Keratinocyte (primary cell): ENCODE results near the gene TMEM40. TPM values are rescaled to one million over a fixed set of nuclear protein-coding genes. Genes with fewer than 3 reads are reported as not detected.

Experiments used
- DNase-seq: peaks from one replicate; pipeline ENCODE4 v3.0.0-alpha.2; 2011; ENCODE audit warnings: low read depth, missing footprints, low spot score
- FAIRE-seq: peaks from 2 replicates; lab custom pipeline; 2011; peaks lifted over from hg19 to GRCh38; lab: Jason Lieb, UNC
- H2AFZ ChIP-seq: 2 replicates; pipeline ENCODE4 v1.6.0; 2012; ENCODE audit warnings: low read length, control low read depth, inconsistent platforms; ENCODE audit not compliant: control insufficient read depth
- H3K27ac ChIP-seq: 2 replicates; pipeline ENCODE4 v1.5.1; 2011; ENCODE audit warnings: low read length; ENCODE audit not compliant: control insufficient read depth, insufficient read depth
- H3K27me3 ChIP-seq: 3 replicates; pipeline ENCODE4 v1.6.0; 2011; ENCODE audit warnings: low read length; ENCODE audit not compliant: control insufficient read depth, insufficient read depth; ENCODE audit errors: extremely low read depth
- H3K36me3 ChIP-seq, 2 experiments: 2 replicates in 1 of 2; 3 replicates in 1 of 2; pipeline ENCODE4 v1.5.1; 2011; ENCODE audit warnings: low read length in 2 of 2, mild to moderate bottlenecking in 1 of 2; ENCODE audit not compliant: control insufficient read depth in 2 of 2, insufficient read depth in 2 of 2; ENCODE audit errors: extremely low read depth in 1 of 2
- H3K4me1 ChIP-seq: 3 replicates; pipeline ENCODE4 v1.5.1; 2011; ENCODE audit warnings: low read length; ENCODE audit not compliant: control insufficient read depth, insufficient read depth; ENCODE audit errors: extremely low read depth
- H3K4me2 ChIP-seq: 3 replicates; pipeline ENCODE4 v1.6.0; 2011; ENCODE audit warnings: low read depth, low read length; ENCODE audit not compliant: control insufficient read depth, insufficient read depth; ENCODE audit errors: extremely low read depth
- H3K4me3 ChIP-seq, 3 experiments: fragments of 200-600 bp in 1 of 3; sonication (generic) in 1 of 3; 2 replicates in 2 of 3; 3 replicates in 1 of 3; pipeline ENCODE4 v1.5.1; 2011 to 2016; ENCODE audit warnings: low read length in 3 of 3, mild to moderate bottlenecking in 3 of 3, control low read depth in 2 of 3, inconsistent platforms in 1 of 3, low read depth in 1 of 3, mixed read lengths in 1 of 3, mixed run types in 1 of 3, moderate library complexity in 1 of 3; ENCODE audit not compliant: control insufficient read depth in 2 of 3, insufficient read depth in 2 of 3; ENCODE audit errors: extremely low read depth in 1 of 3
- H3K79me2 ChIP-seq: 2 replicates; pipeline ENCODE4 v1.6.0; 2012; ENCODE audit warnings: low read length; ENCODE audit not compliant: control insufficient read depth, insufficient read depth
- H3K9ac ChIP-seq: 3 replicates; pipeline ENCODE4 v1.6.0; 2011; ENCODE audit warnings: low read length; ENCODE audit not compliant: control insufficient read depth, insufficient read depth; ENCODE audit errors: extremely low read depth
- H3K9me1 ChIP-seq: 3 replicates; pipeline ENCODE4 v1.6.0; 2011; ENCODE audit warnings: low read length; ENCODE audit not compliant: control insufficient read depth, insufficient read depth; ENCODE audit errors: extremely low read depth
- H3K9me3 ChIP-seq: 2 replicates; pipeline ENCODE4 v1.5.1; 2012; ENCODE audit warnings: low read depth, low read length; ENCODE audit not compliant: control insufficient read depth
- H4K20me1 ChIP-seq: 3 replicates; pipeline ENCODE4 v1.6.0; 2011; ENCODE audit warnings: low read length; ENCODE audit not compliant: control insufficient read depth, insufficient read depth; ENCODE audit errors: extremely low read depth
- CTCF ChIP-seq, 3 experiments: IDR thresholded peaks in 1 of 3; conservative IDR thresholded peaks in 1 of 3; optimal IDR thresholded peaks in 1 of 3; 2 replicates in 2 of 3; 3 replicates in 1 of 3; pipeline versions ENCODE3 to v1.5.1; 2011; ENCODE audit warnings: low read length in 3 of 3, mild to moderate bottlenecking in 3 of 3, moderate library complexity in 2 of 3, control low read depth in 1 of 3, inconsistent platforms in 1 of 3; ENCODE audit not compliant: insufficient read depth in 2 of 3; ENCODE audit errors: extremely low read depth in 1 of 3
- EZH2 ChIP-seq: IDR thresholded peaks from one replicate; pipeline ENCODE4 v1.6.1; 2012; ENCODE audit warnings: inconsistent platforms, mild to moderate bottlenecking, low read length, moderate library complexity
- dilution Hi-C: fragments of 300-500 bp; cut with MboI; formaldehyde crosslinking; loops from one replicate; pipeline ENCODE4 v1.7.0; 2020; ENCODE audit warnings: low sequenced_read_pairs; ENCODE audit not compliant: extremely low pct_ligation_motif_present
- polyA plus RNA-seq, 5 experiments: library from polyadenylated mRNA; depleted of rRNA in 3 of 5; stranded (reverse) in 3 of 5; stranded (forward) in 1 of 5; unstranded in 1 of 5; fragments of >200 nt; gene quantifications; 1 replicate in 1 of 5; 2 replicates in 3 of 5; 3 replicates in 1 of 5; pipeline versions ENCODE4 v1.2.1 to v1.2.3, GENCODE V29; 2011 to 2012; ENCODE audit warnings: missing spikeins in 2 of 5, low read depth in 1 of 5, low replicate concordance in 1 of 5

TMEM40 gene
- polyA plus RNA-seq, 1 donor (not counting 4 experiments of a cell fraction or from before 2014, with no cell fraction given), result 311 TPM

- TF ChIP-seq CTCF (optimal IDR thresholded peaks at IDR 0.05 in 1 of 3, IDR thresholded peaks at IDR 0.05 in 1 of 3, conservative IDR thresholded peaks at IDR 0.05 in 1 of 3; ENCODE audit: extremely low read depth in 1 of 3, insufficient read depth in 2 of 3, low read length in 3 of 3) (no peak), EZH2 (no peak)
- no peak overlapping the region for H3K4me3 ChIP-seq
- H3K9me3 ChIP-seq, result no peaks in the 10 kb centered on the region
- H3K4me1 ChIP-seq, result no peaks in the 10 kb centered on the region
- peaks cover 36 to 54% of the 10 kb centered on the region in 2 experiments for H3K36me3 ChIP-seq
- DNase-seq (no peak), FAIRE-seq (no peak)
- peaks cover 2% of the 10 kb centered on the region for H3K9me1 ChIP-seq
- peaks cover 3% of the 10 kb centered on the region for H4K20me1 ChIP-seq
- H3K27me3 ChIP-seq, result no peaks in the 10 kb centered on the region
- no peak overlapping the region for H2AFZ ChIP-seq
- no peak overlapping the region for H3K4me2 ChIP-seq
- dilution Hi-C loops, result no loop called here
- H3K79me2 ChIP-seq, result peaks cover 2% of the 10 kb centered on the region
- no peak overlapping the region for H3K27ac ChIP-seq
- H3K9ac ChIP-seq, result no peak overlapping the region
These were observed 16.5 kb downstream of the TMEM40 start for GRCh38 chr3:12742330-12743107.

DNA sequence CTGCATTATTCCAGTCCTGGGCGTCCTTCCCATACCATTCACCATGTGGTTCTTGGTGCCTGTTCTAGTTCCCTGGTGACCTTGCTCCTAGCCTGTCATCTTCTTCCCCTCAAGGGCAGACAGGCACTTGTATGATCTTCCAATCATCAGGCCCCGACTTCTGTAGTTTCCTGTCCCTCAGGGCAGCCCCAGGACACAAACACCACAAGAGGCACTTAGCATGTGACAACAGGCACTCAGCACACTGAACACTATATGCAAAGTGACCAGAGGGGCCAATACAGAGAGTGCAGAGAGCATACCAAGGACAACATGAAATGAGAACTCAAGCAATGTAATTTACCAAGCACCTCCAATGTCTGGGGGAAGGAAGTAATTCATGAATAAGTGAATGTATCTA, 17.9 kb downstream of the TMEM40 start:
- no peak for FAIRE-seq
- no peak overlapping the region for H3K9ac ChIP-seq
- H3K9me1 ChIP-seq, result peaks cover 2% of the 10 kb centered on the region
- H2AFZ ChIP-seq, result no peak overlapping the region
- H3K9me3 ChIP-seq, result no peaks in the 10 kb centered on the region
- H4K20me1 ChIP-seq, result no peaks in the 10 kb centered on the region
- dilution Hi-C loops, result no loop called here
- H3K27me3 ChIP-seq, result no peaks in the 10 kb centered on the region
- no peaks in the 10 kb centered on the region for H3K4me1 ChIP-seq
- H3K36me3 ChIP-seq, result peaks cover 33 to 53% of the 10 kb centered on the region in 2 experiments
- no peak overlapping the region for H3K4me2 ChIP-seq
- no peak for DNase-seq
- peaks cover 2% of the 10 kb centered on the region for H3K79me2 ChIP-seq
- H3K27ac ChIP-seq, result no peak overlapping the region
- H3K4me3 ChIP-seq, result no peak overlapping the region
- TF ChIP-seq EZH2 (no peak), CTCF (optimal IDR thresholded peaks at IDR 0.05 in 1 of 3, IDR thresholded peaks at IDR 0.05 in 1 of 3, conservative IDR thresholded peaks at IDR 0.05 in 1 of 3; ENCODE audit: extremely low read depth in 1 of 3, insufficient read depth in 2 of 3, low read length in 3 of 3) (no peak)
